ENCODE measurements around the gene WIPF1. TPM values are rescaled to one million over a fixed set of nuclear protein-coding genes. Genes with fewer than 3 reads are reported as not detected.

The WIPF1 gene
- total RNA-seq, 6 experiments from 2014 or later = 5.0 to 15.3 (median 7.1) TPM

- intact Hi-C loops (cut with DNase I) = loop anchor here in 1 of 2 donors (10.0 kb wide), 1 partner anchor 138 kb away; no protein-coding TSS in a partner anchor
- H3K4me3 ChIP-seq = no peak overlapping the region
- H3K27ac ChIP-seq = no peak overlapping the region
- DNase-seq (no peak), ATAC-seq (no peak)
- 94% methylated on average over 2 of the region's 3 CpGs for WGBS (ENCODE audit: insufficient coverage, low coverage, low lambda C conversion rate, missing lambda C conversion rate)
- H3K9me3 ChIP-seq = no peaks in the 10 kb centered on the region
- no peaks in the 10 kb centered on the region for H3K4me1 ChIP-seq
- H3K27me3 ChIP-seq = no peaks in the 10 kb centered on the region
- no peak for TF ChIP-seq POLR2A (IDR thresholded peaks at IDR 0.05)
- no peak for TF ChIP-seq CTCF (IDR thresholded peaks at IDR 0.05)
- no peaks in the 10 kb centered on the region for H3K36me3 ChIP-seq
These were observed 5.1 kb upstream of the WIPF1 start for GRCh38 chr2:174602745-174603144.

- Histone ChIP-seq H3K27me3 (no peaks in the 10 kb centered on the region), H3K27ac (peak overlapping the region in 1 of 3 donors; percentile 46), H3K4me3 (no peak overlapping the region), H3K9me3 (no peaks in the 10 kb centered on the region), H3K36me3 (no peaks in the 10 kb centered on the region), H3K4me1 (no peaks in the 10 kb centered on the region)
- ATAC-seq = peak in 2 of 4 donors; percentile 16 to 17
- TF ChIP-seq POLR2A (IDR thresholded peaks at IDR 0.05) = peak; percentile 10
- no peak for TF ChIP-seq CTCF (IDR thresholded peaks at IDR 0.05)
- no peak for DNase-seq
- intact Hi-C loops (cut with DNase I) = loop anchor here in 1 of 2 donors (10.0 kb wide), 1 partner anchor 136 kb away; no protein-coding TSS in a partner anchor
- 64% methylated on average over 4 of the region's 4 CpGs for WGBS (ENCODE audit: insufficient coverage, low coverage, low lambda C conversion rate, missing lambda C conversion rate)
These were observed 2.7 kb upstream of the WIPF1 start for GRCh38 chr2:174600349-174600748.

- Histone ChIP-seq H3K27me3 (no peaks in the 10 kb centered on the region), H3K4me3 (no peak overlapping the region), H3K36me3 (no peaks in the 10 kb centered on the region), H3K9me3 (no peaks in the 10 kb centered on the region), H3K27ac (peak overlapping the region in 2 of 3 donors; percentile 32 to 46), H3K4me1 (no peaks in the 10 kb centered on the region)
- 52% methylated on average over 5 of the region's 6 CpGs for WGBS (ENCODE audit: insufficient coverage, low coverage, low lambda C conversion rate, missing lambda C conversion rate)
- intact Hi-C loops (cut with DNase I) = no loop called here
- no peak for ATAC-seq
- TF ChIP-seq POLR2A (IDR thresholded peaks at IDR 0.05) (no peak), CTCF (IDR thresholded peaks at IDR 0.05) (no peak)
- no peak for DNase-seq
These were observed 1.8 kb upstream of the WIPF1 start for GRCh38 chr2:174599310-174599921.

GRCh38 chr2:174597009-174597344 lies 627 bp downstream of the WIPF1 start:
- no peak for DNase-seq
- H3K9me3 ChIP-seq = no peaks in the 10 kb centered on the region
- H3K27me3 ChIP-seq = no peaks in the 10 kb centered on the region
- H3K36me3 ChIP-seq = no peaks in the 10 kb centered on the region
- no peak for ATAC-seq
- TF ChIP-seq POLR2A (IDR thresholded peaks at IDR 0.05) = no peak
- TF ChIP-seq CTCF (IDR thresholded peaks at IDR 0.05) = no peak
- no peaks in the 10 kb centered on the region for H3K4me1 ChIP-seq
- peak overlapping the region; percentile 50 to 89 (median 60) for H3K27ac ChIP-seq
- 44% methylated on average over 4 of the region's 4 CpGs for WGBS (ENCODE audit: insufficient coverage, low coverage, low lambda C conversion rate, missing lambda C conversion rate)
- intact Hi-C loops (cut with DNase I) = no loop called here
- peak overlapping the region in 2 of 3 donors; percentile 16 to 24 for H3K4me3 ChIP-seq
